Measurements from ENCODE around the gene CALML3.

Gene CALML3

GRCh38 chr10:5511885-5512280 lies 12.9 kb upstream of the CALML3 start:
- TF ChIP-seq YY1 (IDR thresholded peaks at IDR 0.05; ENCODE audit: low read depth) = no peak
- no peak for TF ChIP-seq NFIC (IDR thresholded peaks at IDR 0.05)
- no peak for TF ChIP-seq RAD21 (IDR thresholded peaks at IDR 0.05; ENCODE audit: low read depth)
- no peak for TF ChIP-seq ZBTB7A (IDR thresholded peaks at IDR 0.05; ENCODE audit: low read depth)
- no peak for TF ChIP-seq TAF1 (IDR thresholded peaks at IDR 0.05; ENCODE audit: low read depth)
- TF ChIP-seq REST (IDR thresholded peaks at IDR 0.05; ENCODE audit: low read depth) = no peak
- no peak for TF ChIP-seq TCF12 (IDR thresholded peaks at IDR 0.05; ENCODE audit: low read depth)
- TF ChIP-seq FOXM1 (IDR thresholded peaks at IDR 0.05; ENCODE audit: borderline replicate concordance, low read depth) = no peak
- TF ChIP-seq, protein P1, sequence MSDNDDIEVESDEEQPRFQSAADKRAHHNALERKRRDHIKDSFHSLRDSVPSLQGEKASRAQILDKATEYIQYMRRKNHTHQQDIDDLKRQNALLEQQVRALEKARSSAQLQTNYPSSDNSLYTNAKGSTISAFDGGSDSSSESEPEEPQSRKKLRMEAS (IDR thresholded peaks at IDR 0.05) = no peak
- TF ChIP-seq TEAD4 (IDR thresholded peaks at IDR 0.05) = no peak
- no peak for TF ChIP-seq EGR1 (IDR thresholded peaks at IDR 0.05)
- TF ChIP-seq CEBPB (IDR thresholded peaks at IDR 0.05) = no peak
- TF ChIP-seq, protein P2, sequence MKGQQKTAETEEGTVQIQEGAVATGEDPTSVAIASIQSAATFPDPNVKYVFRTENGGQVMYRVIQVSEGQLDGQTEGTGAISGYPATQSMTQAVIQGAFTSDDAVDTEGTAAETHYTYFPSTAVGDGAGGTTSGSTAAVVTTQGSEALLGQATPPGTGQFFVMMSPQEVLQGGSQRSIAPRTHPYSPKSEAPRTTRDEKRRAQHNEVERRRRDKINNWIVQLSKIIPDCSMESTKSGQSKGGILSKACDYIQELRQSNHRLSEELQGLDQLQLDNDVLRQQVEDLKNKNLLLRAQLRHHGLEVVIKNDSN (IDR thresholded peaks at IDR 0.05) = no peak

DNA sequence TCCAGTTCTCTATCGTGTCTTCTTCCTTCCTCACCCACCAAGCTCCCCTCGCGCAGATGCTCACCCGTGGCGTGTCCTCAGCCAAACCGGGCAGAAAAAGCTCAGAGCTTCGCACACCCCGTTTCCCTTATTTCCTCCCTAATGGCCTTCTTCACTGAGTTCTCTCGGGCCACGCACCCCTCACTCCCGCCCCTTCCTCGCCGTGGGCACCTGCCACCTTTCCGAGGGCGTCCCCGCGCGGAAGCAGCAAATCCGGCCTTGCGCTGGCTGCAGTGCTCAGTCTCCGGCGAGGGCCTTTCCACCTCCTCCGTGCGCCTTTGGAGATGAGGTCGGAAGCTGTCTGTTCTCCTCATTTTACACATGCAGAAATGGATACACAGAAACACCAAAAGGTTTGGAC lies 12.4 kb upstream of the CALML3 start:
- TF ChIP-seq ZBTB7A (IDR thresholded peaks at IDR 0.05; ENCODE audit: low read depth) (no peak), FOXM1 (IDR thresholded peaks at IDR 0.05; ENCODE audit: borderline replicate concordance, low read depth) (no peak), YY1 (IDR thresholded peaks at IDR 0.05; ENCODE audit: low read depth) (no peak), TCF12 (IDR thresholded peaks at IDR 0.05; ENCODE audit: low read depth) (no peak), EGR1 (IDR thresholded peaks at IDR 0.05) (no peak), CEBPB (IDR thresholded peaks at IDR 0.05) (no peak)
- TF ChIP-seq, protein P2 (IDR thresholded peaks at IDR 0.05) = no peak

DNA sequence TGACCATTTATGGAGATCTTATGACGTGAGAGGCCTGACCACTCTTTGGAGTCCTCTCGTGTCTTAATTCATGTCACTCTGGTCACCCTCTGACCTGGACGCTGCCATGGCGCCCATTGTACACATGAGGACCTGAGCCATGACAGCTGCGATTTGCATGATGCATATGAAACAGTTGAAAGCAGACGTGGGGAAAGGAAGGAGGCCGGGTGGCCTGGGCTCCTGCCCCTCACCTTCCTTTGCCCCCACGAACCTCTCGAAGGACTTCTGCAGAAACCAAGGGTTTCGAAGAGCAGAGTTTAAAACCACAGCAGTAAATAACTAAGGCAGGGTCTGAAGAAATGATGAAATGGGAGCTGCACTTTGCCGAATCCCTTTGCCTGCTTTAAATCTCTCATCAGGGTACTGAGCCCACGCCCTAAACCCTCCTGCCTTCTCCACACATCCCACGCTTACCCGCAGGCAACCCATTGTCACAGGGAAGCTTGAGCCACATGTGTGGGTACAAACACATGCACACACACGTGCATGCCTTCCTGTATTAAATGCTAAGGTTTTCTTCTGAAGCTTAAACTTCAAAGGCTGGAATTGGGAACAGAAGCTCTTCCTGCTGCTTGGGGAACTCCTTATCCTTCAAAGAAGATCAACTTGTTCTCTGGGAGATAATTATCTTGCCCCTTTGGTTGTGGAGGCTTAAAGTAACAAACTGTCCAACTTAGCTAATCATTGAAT lies 11.7 kb upstream of the CALML3 start:
- TF ChIP-seq, protein P1 (IDR thresholded peaks at IDR 0.05) = no peak
- TF ChIP-seq CEBPB (IDR thresholded peaks at IDR 0.05) (no peak), TCF12 (IDR thresholded peaks at IDR 0.05; ENCODE audit: low read depth) (no peak), TEAD4 (IDR thresholded peaks at IDR 0.05) (no peak), YY1 (IDR thresholded peaks at IDR 0.05; ENCODE audit: low read depth) (no peak), FOXM1 (IDR thresholded peaks at IDR 0.05; ENCODE audit: borderline replicate concordance, low read depth) (no peak), EP300 (IDR thresholded peaks at IDR 0.05; ENCODE audit: borderline replicate concordance) (no peak), ZBTB7A (IDR thresholded peaks at IDR 0.05; ENCODE audit: low read depth) (no peak), TAF1 (IDR thresholded peaks at IDR 0.05; ENCODE audit: low read depth) (no peak), CREB1 (IDR thresholded peaks at IDR 0.05; ENCODE audit: low read depth) (no peak), RAD21 (IDR thresholded peaks at IDR 0.05; ENCODE audit: low read depth) (no peak), EGR1 (IDR thresholded peaks at IDR 0.05) (no peak), REST (IDR thresholded peaks at IDR 0.05; ENCODE audit: low read depth) (no peak), NFIC (IDR thresholded peaks at IDR 0.05) (no peak)
- TF ChIP-seq, protein P2 (IDR thresholded peaks at IDR 0.05) = no peak

GRCh38 chr10:5514226-5514850 lies 10.4 kb upstream of the CALML3 start:
- TF ChIP-seq REST (IDR thresholded peaks at IDR 0.05; ENCODE audit: low read depth) = no peak
- no peak for TF ChIP-seq CREB1 (IDR thresholded peaks at IDR 0.05; ENCODE audit: low read depth)
- TF ChIP-seq TAF1 (IDR thresholded peaks at IDR 0.05; ENCODE audit: low read depth) = no peak
- TF ChIP-seq YY1 (IDR thresholded peaks at IDR 0.05; ENCODE audit: low read depth) = no peak
- TF ChIP-seq TCF12 (IDR thresholded peaks at IDR 0.05; ENCODE audit: low read depth) = no peak
- TF ChIP-seq, protein P2 (IDR thresholded peaks at IDR 0.05) = no peak
- no peak for TF ChIP-seq TEAD4 (IDR thresholded peaks at IDR 0.05)
- no peak for TF ChIP-seq ZBTB7A (IDR thresholded peaks at IDR 0.05; ENCODE audit: low read depth)

Data from Ishikawa (cell line).